Fibroblast of skin of left quadriceps (primary cell): Measurements from ENCODE around the gene BCL11B.

Experiments used
- DNase-seq, 2 experiments: peaks; one replicate each; pipeline ENCODE4 v3.0.0-alpha.2; 2013; ENCODE audit warnings: low read depth in 2 of 2

The BCL11B gene

GRCh38 chr14:99159341-99160340 is 112.4 kb downstream of the BCL11B start:
- DNase-seq: no peak

- DNase-seq: no peak
Observed at GRCh38 chr14:99158646-99159165, 113.3 kb downstream of the BCL11B start.

- DNase-seq: no peak
Observed at GRCh38 chr14:99158150-99158549, 113.8 kb downstream of the BCL11B start.

GRCh38 chr14:99157676-99158075 is 114.3 kb downstream of the BCL11B start:
- DNase-seq: no peak

- DNase-seq: no peak
Observed at GRCh38 chr14:99157246-99157645, 114.8 kb downstream of the BCL11B start.

- no peak for DNase-seq
Observed at GRCh38 chr14:99156814-99157213, 115.2 kb downstream of the BCL11B start.

GRCh38 chr14:99156090-99156425 is 115.9 kb downstream of the BCL11B start:
- DNase-seq: no peak

- no peak for DNase-seq
Observed at GRCh38 chr14:99155173-99156089, 116.6 kb downstream of the BCL11B start.

GRCh38 chr14:99150236-99150635 is 121.8 kb downstream of the BCL11B start:
- DNase-seq: no peak

GRCh38 chr14:99148861-99149610 is 123.0 kb downstream of the BCL11B start:
- no peak for DNase-seq

GRCh38 chr14:99148131-99148530 is 123.9 kb downstream of the BCL11B start:
- DNase-seq: no peak

- DNase-seq: no peak
Observed at GRCh38 chr14:99147366-99147740, 124.6 kb downstream of the BCL11B start.

- no peak for DNase-seq
Observed at GRCh38 chr14:99146616-99147365, 125.2 kb downstream of the BCL11B start.

GRCh38 chr14:99145307-99145706 is 126.7 kb downstream of the BCL11B start:
- no peak for DNase-seq

GRCh38 chr14:99143793-99144192 is 128.2 kb downstream of the BCL11B start:
- DNase-seq: no peak

GRCh38 chr14:99143126-99143525 is 128.9 kb downstream of the BCL11B start:
- DNase-seq: no peak

GRCh38 chr14:99141236-99141635 is 130.8 kb downstream of the BCL11B start:
- DNase-seq: no peak

- DNase-seq: no peak
Observed at GRCh38 chr14:99138999-99139865, 132.8 kb downstream of the BCL11B start.

- no peak for DNase-seq
Observed at GRCh38 chr14:99137913-99138571, 134.0 kb downstream of the BCL11B start.
